HG03064 (cell line): Measurements from ENCODE around the gene CFHR2.

Experiments
- ATAC-seq: cut with Tn5 transposase; IDR thresholded peaks from one replicate; pipeline ENCODE4 v1.9.1; 2021; ENCODE audit warnings: low read depth; ENCODE audit not compliant: unreplicated experiment

CFHR2 gene

DNA sequence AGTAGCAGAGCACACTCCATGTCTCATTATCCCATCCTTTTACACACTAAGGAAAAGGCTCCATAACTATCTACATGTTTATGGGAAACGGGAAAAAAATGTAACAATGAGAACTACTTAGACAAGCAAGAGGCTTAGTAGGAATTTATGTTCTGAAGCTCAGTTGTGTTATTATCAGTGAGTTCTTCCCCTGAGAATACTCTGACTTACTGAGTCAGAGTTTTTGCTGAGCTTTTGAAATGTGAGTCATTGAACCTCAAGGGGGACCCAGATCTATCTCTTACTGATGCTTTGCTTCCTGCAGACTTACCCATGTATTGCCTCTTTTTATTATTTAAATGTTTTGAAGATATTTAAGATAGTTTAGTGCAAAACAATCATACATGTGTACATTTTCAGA, 53.9 kb downstream of the CFHR2 start:
- no peak for ATAC-seq

DNA sequence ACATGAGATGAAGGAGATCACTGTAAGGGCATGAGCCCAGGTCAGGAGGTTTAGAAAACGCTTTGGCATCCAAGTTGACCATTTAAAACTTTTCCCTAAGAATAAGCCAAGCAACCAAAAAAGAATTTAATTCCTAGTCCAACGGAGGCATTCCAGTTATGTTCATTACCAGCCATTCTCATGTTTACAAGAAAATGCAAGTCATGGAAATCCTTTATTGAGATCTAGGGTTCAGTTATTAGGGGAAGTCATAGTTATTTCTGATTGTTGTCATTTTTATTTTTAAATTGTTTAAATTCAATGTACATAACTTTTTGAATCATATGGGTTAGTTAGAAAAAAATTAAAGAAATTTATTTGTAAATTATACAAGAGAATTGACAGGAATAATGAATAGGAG, 58.3 kb downstream of the CFHR2 start:
- no peak for ATAC-seq

DNA sequence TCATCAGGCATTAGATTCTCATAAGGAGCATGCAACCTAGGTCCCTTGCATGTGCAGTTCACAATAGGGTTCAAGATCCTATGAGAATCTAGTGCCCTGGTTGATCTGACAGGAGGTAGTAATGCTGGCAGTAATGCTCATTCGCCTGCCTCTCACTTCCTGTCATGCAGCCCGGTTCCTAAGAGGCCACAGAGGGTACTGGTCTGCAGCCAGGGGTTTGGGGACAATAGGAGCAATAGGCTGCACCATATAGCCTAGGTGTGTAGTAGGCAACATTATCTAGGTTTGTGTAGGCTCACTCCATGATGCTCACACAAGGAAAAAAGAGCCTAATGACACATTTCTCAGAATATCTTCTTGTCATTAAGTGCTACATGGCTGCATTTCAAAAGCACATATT, 59.6 kb downstream of the CFHR2 start:
- ATAC-seq = no peak

DNA sequence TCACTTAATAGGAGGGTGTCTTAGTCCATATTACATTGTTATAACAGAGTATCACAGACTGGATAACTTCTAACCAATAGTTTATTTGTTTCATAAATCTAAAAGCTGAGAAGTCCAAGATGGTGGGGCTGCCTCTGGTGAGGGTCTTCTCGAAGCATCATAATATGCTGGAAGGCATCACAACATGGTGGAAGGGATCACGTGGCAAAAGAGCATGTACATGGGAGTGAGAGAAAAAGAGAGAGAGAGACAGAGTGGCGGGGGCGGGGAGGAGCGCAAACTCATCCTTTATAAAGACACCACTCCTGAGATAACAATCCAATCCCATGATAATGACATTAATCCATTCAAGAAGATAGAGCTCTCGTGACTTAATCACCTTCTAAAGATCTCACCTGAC, 65.3 kb downstream of the CFHR2 start:
- no peak for ATAC-seq
